Neuron (in vitro differentiated cells): ENCODE measurements around the gene KLK1.

Experiments used
- H2AFZ ChIP-seq: one replicate; pipeline ENCODE4 v1.6.1; 2013; ENCODE audit warnings: low read depth, mild to moderate bottlenecking, inconsistent platforms, low read length, moderate library complexity
- H3K27me3 ChIP-seq: one replicate; pipeline ENCODE4 v1.6.1; 2013; ENCODE audit warnings: low read length; ENCODE audit not compliant: insufficient read depth
- H3K36me3 ChIP-seq: one replicate; pipeline ENCODE4 v1.6.1; 2013; ENCODE audit warnings: low read length; ENCODE audit not compliant: insufficient read depth
- H3K4me1 ChIP-seq: one replicate; pipeline ENCODE4 v1.6.1; 2013; ENCODE audit warnings: low read length; ENCODE audit not compliant: insufficient read depth
- H3K4me3 ChIP-seq: 2 replicates; pipeline ENCODE4 v1.5.1; 2013; ENCODE audit warnings: mild to moderate bottlenecking, low read length, moderate library complexity
- H3K9me3 ChIP-seq: one replicate; pipeline ENCODE4 v1.6.1; 2013; ENCODE audit warnings: low read length

KLK1 gene

GRCh38 chr19:50798659-50799546, 24.7 kb downstream of the KLK1 start:
- Histone ChIP-seq H3K27me3 (no peaks in the 10 kb centered on the region), H3K36me3 (peaks cover 59% of the 10 kb centered on the region), H3K9me3 (no peaks in the 10 kb centered on the region), H3K4me1 (peaks cover 17% of the 10 kb centered on the region), H2AFZ (no peak overlapping the region), H3K4me3 (no peak overlapping the region)

GRCh38 chr19:50797781-50798658, 25.6 kb downstream of the KLK1 start:
- Histone ChIP-seq H3K9me3 (no peaks in the 10 kb centered on the region), H3K4me1 (peaks cover 10% of the 10 kb centered on the region), H3K4me3 (no peak overlapping the region), H2AFZ (no peak overlapping the region), H3K36me3 (peaks cover 59% of the 10 kb centered on the region), H3K27me3 (no peaks in the 10 kb centered on the region)

GRCh38 chr19:50797429-50797780, 26.2 kb downstream of the KLK1 start:
- peaks cover 55% of the 10 kb centered on the region for H3K36me3 ChIP-seq
- no peak overlapping the region for H2AFZ ChIP-seq
- no peaks in the 10 kb centered on the region for H3K9me3 ChIP-seq
- H3K4me1 ChIP-seq = peaks cover 4% of the 10 kb centered on the region
- no peak overlapping the region for H3K4me3 ChIP-seq
- H3K27me3 ChIP-seq = no peaks in the 10 kb centered on the region

- Histone ChIP-seq H3K4me1 (no peaks in the 10 kb centered on the region), H3K4me3 (no peak overlapping the region), H2AFZ (no peak overlapping the region), H3K9me3 (no peaks in the 10 kb centered on the region), H3K27me3 (no peaks in the 10 kb centered on the region), H3K36me3 (peaks cover 50% of the 10 kb centered on the region)
Observed at GRCh38 chr19:50796634-50797428, 26.8 kb downstream of the KLK1 start.

- Histone ChIP-seq H2AFZ (no peak overlapping the region), H3K36me3 (peaks cover 47% of the 10 kb centered on the region), H3K9me3 (no peaks in the 10 kb centered on the region)
Observed at GRCh38 chr19:50796128-50796633, 27.4 kb downstream of the KLK1 start.

GRCh38 chr19:50795664-50796073, 27.9 kb downstream of the KLK1 start:
- Histone ChIP-seq H3K36me3 (peaks cover 42% of the 10 kb centered on the region), H3K27me3 (no peaks in the 10 kb centered on the region), H2AFZ (no peak overlapping the region), H3K9me3 (no peaks in the 10 kb centered on the region), H3K4me3 (no peak overlapping the region), H3K4me1 (no peaks in the 10 kb centered on the region)

More at GRCh38 chr19:50796128-50796633, 27.4 kb downstream of the KLK1 start:
- no peaks in the 10 kb centered on the region for H3K4me1 ChIP-seq
- H3K27me3 ChIP-seq = no peaks in the 10 kb centered on the region
- no peak overlapping the region for H3K4me3 ChIP-seq

- peaks cover 39% of the 10 kb centered on the region for H3K36me3 ChIP-seq
- no peaks in the 10 kb centered on the region for H3K4me1 ChIP-seq
- no peak overlapping the region for H2AFZ ChIP-seq
- H3K27me3 ChIP-seq = no peaks in the 10 kb centered on the region
- H3K4me3 ChIP-seq = no peak overlapping the region
- no peaks in the 10 kb centered on the region for H3K9me3 ChIP-seq
Observed at GRCh38 chr19:50794876-50795663, 28.5 kb downstream of the KLK1 start.

- H2AFZ ChIP-seq = no peak overlapping the region
- H3K4me3 ChIP-seq = no peak overlapping the region
- no peaks in the 10 kb centered on the region for H3K27me3 ChIP-seq
- H3K36me3 ChIP-seq = peaks cover 31% of the 10 kb centered on the region
- H3K4me1 ChIP-seq = no peaks in the 10 kb centered on the region
- no peaks in the 10 kb centered on the region for H3K9me3 ChIP-seq
Observed at GRCh38 chr19:50794074-50794875, 29.3 kb downstream of the KLK1 start.

- Histone ChIP-seq H3K27me3 (no peaks in the 10 kb centered on the region), H3K4me1 (no peaks in the 10 kb centered on the region), H3K4me3 (no peak overlapping the region), H3K36me3 (peaks cover 24% of the 10 kb centered on the region), H2AFZ (no peak overlapping the region), H3K9me3 (no peaks in the 10 kb centered on the region)
Observed at GRCh38 chr19:50793558-50794065, 30.0 kb downstream of the KLK1 start.

- H3K4me1 ChIP-seq = no peaks in the 10 kb centered on the region
- no peaks in the 10 kb centered on the region for H3K27me3 ChIP-seq
- H3K36me3 ChIP-seq = peaks cover 14% of the 10 kb centered on the region
- H3K9me3 ChIP-seq = no peaks in the 10 kb centered on the region
- no peak overlapping the region for H3K4me3 ChIP-seq
- H2AFZ ChIP-seq = no peak overlapping the region
Observed at GRCh38 chr19:50792272-50793250, 31.0 kb downstream of the KLK1 start.
